ENCODE results near the gene CFAP100. TPM values are rescaled to one million over a fixed set of nuclear protein-coding genes. Genes with fewer than 3 reads are reported as not detected.

CFAP100 gene
- total and polyA plus RNA-seq, 10 of the 15 experiments (the other 5 are each of a cell fraction or from before 2014, with no cell fraction given), result 0.04 to 0.27 TPM; not detected in 8

GRCh38 chr3:126355251-126355650 is 39.5 kb upstream of the CFAP100 start (continued):
- no peak for TF ChIP-seq PAX8 (IDR thresholded peaks at IDR 0.05)
- no peak for TF ChIP-seq RBBP5 (conservative IDR thresholded peaks at IDR 0.05)

- H2AFZ ChIP-seq (ENCODE audit: control insufficient read depth, low read depth, low read length), result no peak overlapping the region
These were observed 38.8 kb upstream of the CFAP100 start for GRCh38 chr3:126355777-126356372.

More at GRCh38 chr3:126355777-126356372, 38.8 kb upstream of the CFAP100 start:
- SMC1A ChIA-PET (ENCODE audit: uncharacterized antibody, unreplicated experiment), result no interaction called here
- FAIRE-seq, result no peak
- Histone ChIP-seq H3K27me3 (replicated peaks in 1 of 2; ENCODE audit: control insufficient read depth in 2 of 2, insufficient read depth in 2 of 2, low read length in 1 of 2) (peaks cover 12 to 23% of the 10 kb centered on the region in 2 experiments), H3K79me2 (ENCODE audit: control insufficient read depth, insufficient read depth, low read length) (no peaks in the 10 kb centered on the region), H4K20me1 (ENCODE audit: control insufficient read depth, insufficient read depth) (no peaks in the 10 kb centered on the region), H3K36me3 (ENCODE audit: control insufficient read depth in 2 of 2, insufficient read depth in 2 of 2, low read length in 1 of 2) (no peaks in the 10 kb centered on the region), H3K9me3 (replicated peaks; ENCODE audit: control insufficient read depth, insufficient read depth, low read length) (no peaks in the 10 kb centered on the region), H3K4me1 (ENCODE audit: control insufficient read depth, insufficient read depth, low read length) (no peaks in the 10 kb centered on the region), H3K4me3 (no peak overlapping the region), H3K27ac (ENCODE audit: control insufficient read depth, insufficient read depth) (no peak overlapping the region), H3K9ac (ENCODE audit: control insufficient read depth, insufficient read depth, low read length) (no peak overlapping the region), H3K4me2 (ENCODE audit: control insufficient read depth, insufficient read depth) (no peak overlapping the region)
- no TSS peak for BruUV-seq (replicated peaks)
- RAD21 ChIA-PET (ENCODE audit: unreplicated experiment), result no interaction called here
- in situ Hi-C loops (cut with MboI) (no loop called here), intact Hi-C loops (cut with micrococcal nuclease; ENCODE audit: unreplicated experiment) (no loop called here)
- TF ChIP-seq BHLHE40 (IDR thresholded peaks at IDR 0.05; ENCODE audit: borderline replicate concordance in 1 of 2, low read depth in 2 of 2, low read length in 1 of 2) (peak in 1 of 2 experiments; percentile 29; a peak in 1 of 4 replicates), E2F8 (IDR thresholded peaks at IDR 0.05; ENCODE audit: low read depth, partially characterized antibody) (no peak), PAX8 (IDR thresholded peaks at IDR 0.05) (no peak), SUZ12 (IDR thresholded peaks at IDR 0.05; ENCODE audit: unreplicated experiment) (peak; percentile 28), USF1 (IDR thresholded peaks at IDR 0.05; ENCODE audit: borderline replicate concordance, extremely low read length, insufficient read depth, low read depth, low read length) (peak; percentile 27), MEF2A (IDR thresholded peaks at IDR 0.05; ENCODE audit: insufficient read depth, low read depth, low read length) (no peak), EGR1 (IDR thresholded peaks at IDR 0.05; ENCODE audit: borderline replicate concordance in 1 of 2, low read depth in 2 of 2, low read length in 2 of 2) (0 out of 3 replicates have a peak, but pooled peaks of 1 of the 2 experiments have one; percentile 15), NFXL1 (IDR thresholded peaks at IDR 0.05; ENCODE audit: borderline replicate concordance) (no peak), ZBTB33 (IDR thresholded peaks at IDR 0.05) (no peak), POLR2AphosphoS5 (IDR thresholded peaks at IDR 0.05; ENCODE audit: low read length) (no peak)
- peak; percentile 14 for ATAC-seq
- WGBS (ENCODE audit: insufficient coverage, insufficient replicate concordance, low lambda C conversion rate, missing lambda C conversion rate), result 3% methylated on average over 30 of the region's 32 CpGs
- POLR2A ChIA-PET, result no interaction called here
- CTCF ChIA-PET, result no interaction called here
- no peak for DNase-seq (ENCODE audit: low read depth, low spot score)

Measured in GM12878 (cell line).